ENCODE results near the gene DCST1. TPM values are rescaled to one million over a fixed set of nuclear protein-coding genes. Genes with fewer than 3 reads are reported as not detected.

DCST1 gene
- total RNA-seq, 1 donor from 2014 or later, result not detected

- no peak for DNase-seq (ENCODE audit: low read depth)
- no peak for TF ChIP-seq CTCF (IDR thresholded peaks at IDR 0.05; ENCODE audit: insufficient read depth, low read length, poor library complexity, severe bottlenecking)
- no peak overlapping the region for H3K4me3 ChIP-seq (ENCODE audit: low read depth, low read length)
- H3K27me3 ChIP-seq (ENCODE audit: control insufficient read depth, insufficient read depth, low read length), result no peaks in the 10 kb centered on the region
- H3K36me3 ChIP-seq (ENCODE audit: control insufficient read depth, insufficient read depth, low read length), result no peaks in the 10 kb centered on the region
These were observed 26.3 kb upstream of the DCST1 start for GRCh38 chr1:155007251-155007828.

- no peak for TF ChIP-seq CTCF (IDR thresholded peaks at IDR 0.05; ENCODE audit: insufficient read depth, low read length, poor library complexity, severe bottlenecking)
- Histone ChIP-seq H3K4me3 (ENCODE audit: low read depth, low read length) (no peak overlapping the region), H3K27me3 (ENCODE audit: control insufficient read depth, insufficient read depth, low read length) (no peaks in the 10 kb centered on the region), H3K36me3 (ENCODE audit: control insufficient read depth, insufficient read depth, low read length) (no peaks in the 10 kb centered on the region)
- no peak for DNase-seq (ENCODE audit: low read depth)
These were observed 25.3 kb upstream of the DCST1 start for GRCh38 chr1:155008015-155008941.

- no peak for TF ChIP-seq CTCF (IDR thresholded peaks at IDR 0.05; ENCODE audit: insufficient read depth, low read length, poor library complexity, severe bottlenecking)
- H3K4me3 ChIP-seq (ENCODE audit: low read depth, low read length), result no peak overlapping the region
- no peak for DNase-seq (ENCODE audit: low read depth)
- H3K36me3 ChIP-seq (ENCODE audit: control insufficient read depth, insufficient read depth, low read length), result no peaks in the 10 kb centered on the region
- no peaks in the 10 kb centered on the region for H3K27me3 ChIP-seq (ENCODE audit: control insufficient read depth, insufficient read depth, low read length)
These were observed 24.4 kb upstream of the DCST1 start for GRCh38 chr1:155009221-155009711.

GRCh38 chr1:155009742-155010141 is 23.9 kb upstream of the DCST1 start:
- no peak for TF ChIP-seq CTCF (IDR thresholded peaks at IDR 0.05; ENCODE audit: insufficient read depth, low read length, poor library complexity, severe bottlenecking)
- H3K4me3 ChIP-seq (ENCODE audit: low read depth, low read length), result no peak overlapping the region
- H3K36me3 ChIP-seq (ENCODE audit: control insufficient read depth, insufficient read depth, low read length), result no peaks in the 10 kb centered on the region
- DNase-seq (ENCODE audit: low read depth), result no peak
- H3K27me3 ChIP-seq (ENCODE audit: control insufficient read depth, insufficient read depth, low read length), result no peaks in the 10 kb centered on the region

- Histone ChIP-seq H3K36me3 (ENCODE audit: control insufficient read depth, insufficient read depth, low read length) (no peaks in the 10 kb centered on the region), H3K4me3 (ENCODE audit: low read depth, low read length) (no peak overlapping the region), H3K27me3 (ENCODE audit: control insufficient read depth, insufficient read depth, low read length) (no peaks in the 10 kb centered on the region)
- no peak for DNase-seq (ENCODE audit: low read depth)
- no peak for TF ChIP-seq CTCF (IDR thresholded peaks at IDR 0.05; ENCODE audit: insufficient read depth, low read length, poor library complexity, severe bottlenecking)
These were observed 23.3 kb upstream of the DCST1 start for GRCh38 chr1:155010211-155010918.
